H1 (cell line): ENCODE results near the gene MYH9. TPM values are rescaled to one million over a fixed set of nuclear protein-coding genes. Genes with fewer than 3 reads are reported as not detected.

Experiments used
- BCL11A ChIP-seq, 2 experiments: IDR thresholded peaks; one replicate each; pipeline ENCODE4 v1.6.1; 2011; ENCODE audit warnings: low read depth in 2 of 2, low read length in 2 of 2, mild to moderate bottlenecking in 2 of 2
- BRCA1 ChIP-seq: IDR thresholded peaks from 2 replicates; pipeline ENCODE4 v1.6.1; 2012; ENCODE audit warnings: low read depth, low read length, improper control_type of control experiment
- CTBP2 ChIP-seq: IDR thresholded peaks from 2 replicates; pipeline ENCODE4 v1.7.0; 2011; ENCODE audit warnings: borderline replicate concordance, mild to moderate bottlenecking, moderate library complexity, mixed read lengths, low read length; ENCODE audit not compliant: insufficient read depth, insufficient read length
- EGR1 ChIP-seq: IDR thresholded peaks from 2 replicates; pipeline ENCODE4 v1.6.1; 2011; ENCODE audit warnings: low read depth, low read length, borderline replicate concordance
- NRF1 ChIP-seq: IDR thresholded peaks from 2 replicates; pipeline ENCODE4 v1.6.1; 2011; ENCODE audit warnings: mild to moderate bottlenecking, low read depth, low read length, improper control_type of control experiment
- PHF8 ChIP-seq: fragments of 200-600 bp; sonication (generic); conservative IDR thresholded peaks from 2 replicates; pipeline ENCODE4 v1.7.1; 2012; ENCODE audit warnings: low read depth, mild to moderate bottlenecking, inconsistent platforms, low read length, moderate library complexity
- POU5F1 ChIP-seq: IDR thresholded peaks from 2 replicates; pipeline ENCODE4 v1.6.1; 2011; ENCODE audit warnings: low read depth, mild to moderate bottlenecking, low read length, moderate library complexity
- SIRT6 ChIP-seq: IDR thresholded peaks from one replicate; pipeline ENCODE4 v1.7.1; 2012; ENCODE audit warnings: low read length, inconsistent platforms
- TAF1 ChIP-seq: IDR thresholded peaks from 2 replicates; pipeline ENCODE4 v1.6.1; 2011; ENCODE audit warnings: mild to moderate bottlenecking, low read depth, low read length
- TAF7 ChIP-seq: optimal IDR thresholded peaks from 2 replicates; pipeline ENCODE3; 2011; ENCODE audit warnings: low read depth, mild to moderate bottlenecking, inconsistent platforms, low read length, moderate library complexity, borderline replicate concordance
- polyA plus RNA-seq, 7 experiments: library from polyadenylated mRNA; depleted of rRNA in 3 of 7; stranded (reverse) in 5 of 7; unstranded in 2 of 7; fragments of >200 nt in 5 of 7; fragments of 200-250 nt in 2 of 7; gene quantifications; 1 replicate in 5 of 7; 2 replicates in 1 of 7; 4 replicates in 1 of 7; pipeline versions ENCODE4 v1.2.1 to v1.2.3, GENCODE V29; 2011 to 2013; ENCODE audit warnings: missing spikeins in 2 of 7, mixed read lengths in 2 of 7
- total RNA-seq: library from RNA; stranded (reverse); fragmentation: NEBNext Ultra II Directional; extraction: Animal tissue kit (Norgen Biotek cat#: 25700); gene quantifications from 2 replicates; pipeline ENCODE4 v1.2.1, GENCODE V29; 2021

Gene MYH9
- total and polyA plus RNA-seq, 2 of the 8 experiments (the other 6 are each of a cell fraction or from before 2014, with no cell fraction given), result 24.9 to 322 TPM

DNA sequence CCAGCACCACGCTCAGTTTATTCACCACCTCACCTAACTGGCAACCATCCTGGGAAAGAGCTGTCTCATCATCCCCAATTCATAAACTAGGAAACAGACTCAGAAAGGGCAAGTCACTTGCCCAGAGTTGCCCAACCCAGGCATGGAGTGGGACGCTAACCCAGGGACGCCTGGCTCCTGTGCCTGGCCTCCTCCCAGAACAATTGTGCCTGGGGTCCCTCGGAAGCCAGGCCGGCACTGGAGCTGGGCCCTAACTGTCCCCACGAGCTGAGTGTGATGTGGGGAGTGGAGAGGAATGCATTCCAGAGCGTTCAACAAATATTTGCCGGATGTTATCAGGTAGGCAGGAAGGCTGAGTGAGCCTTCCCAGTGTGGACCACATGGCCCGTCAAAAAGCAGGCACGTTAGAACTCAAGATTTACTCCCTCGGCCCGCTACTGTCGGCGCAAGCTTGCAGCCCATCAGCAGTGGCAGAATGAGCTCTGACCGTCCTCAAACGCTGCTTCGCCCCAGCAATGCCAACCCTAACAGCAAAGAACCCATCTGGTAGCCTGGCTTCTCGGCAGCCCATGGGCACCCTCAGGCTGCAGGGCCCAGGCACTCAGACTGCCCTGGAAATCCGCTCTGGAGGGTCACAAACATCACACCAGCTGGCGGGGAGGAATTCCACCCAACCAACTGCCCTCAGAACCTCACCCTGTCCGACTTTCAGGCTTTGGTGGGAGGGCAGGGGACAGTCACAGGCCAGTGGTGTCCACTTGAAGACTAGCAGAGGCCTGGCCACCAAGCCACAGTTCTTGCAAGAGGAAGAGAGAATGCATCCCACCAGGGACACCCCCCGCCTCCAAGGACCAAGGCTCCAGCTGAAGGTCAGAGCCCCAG lies 35.6 kb downstream of the MYH9 start (continued):
- no peak for TF ChIP-seq POU5F1
- no peak for TF ChIP-seq CTBP2
- TF ChIP-seq TAF7, result no peak
- TF ChIP-seq PHF8, result no peak
- no peak for TF ChIP-seq TAF1
- TF ChIP-seq EGR1, result no peak
- no peak for TF ChIP-seq BCL11A (IDR thresholded peaks at IDR 0.05; ENCODE audit: low read depth in 2 of 2, low read length in 2 of 2)
- no peak for TF ChIP-seq SIRT6
- no peak for TF ChIP-seq NRF1
- no peak for TF ChIP-seq BRCA1
